Effector memory CD4-positive, alpha-beta T cell (primary cell): Measurements from ENCODE around the gene ZNF575.
"Not testable (repeated sequence)": the region's sequence is repeated elsewhere in the genome, so short reads cannot be mapped to it uniquely, and the experiment has no call there.

Source experiments
- DNase-seq, 3 donors: peaks; one replicate each; pipeline ENCODE4 v3.0.0-alpha.2; 2020
- H3K27ac ChIP-seq: 2 replicates; pipeline ENCODE4 v1.7.0; 2013; ENCODE audit warnings: mild to moderate bottlenecking, low read length, moderate library complexity; ENCODE audit not compliant: insufficient read depth, poor library complexity, severe bottlenecking
- H3K27me3 ChIP-seq: replicated peaks from 2 replicates; pipeline ENCODE4 v1.7.0; 2013; ENCODE audit warnings: mild to moderate bottlenecking, low read length; ENCODE audit not compliant: insufficient read depth, control insufficient read depth, poor library complexity, severe bottlenecking
- H3K36me3 ChIP-seq: 2 replicates; pipeline ENCODE4 v1.7.0; 2013; ENCODE audit warnings: mild to moderate bottlenecking, low read length, moderate library complexity; ENCODE audit not compliant: control insufficient read depth, insufficient read depth
- H3K4me1 ChIP-seq: 2 replicates; pipeline ENCODE4 v1.7.0; 2013; ENCODE audit warnings: low read length, mild to moderate bottlenecking; ENCODE audit not compliant: control insufficient read depth, insufficient read depth, poor library complexity, severe bottlenecking
- H3K4me3 ChIP-seq: 2 replicates; pipeline ENCODE4 v1.7.0; 2013; ENCODE audit warnings: low read length, low read depth, mild to moderate bottlenecking; ENCODE audit not compliant: insufficient read depth, poor library complexity, severe bottlenecking
- H3K9me3 ChIP-seq: 2 replicates; pipeline ENCODE4 v1.7.0; 2013; ENCODE audit warnings: mild to moderate bottlenecking, low read length, moderate library complexity; ENCODE audit not compliant: control insufficient read depth

The ZNF575 gene

DNA sequence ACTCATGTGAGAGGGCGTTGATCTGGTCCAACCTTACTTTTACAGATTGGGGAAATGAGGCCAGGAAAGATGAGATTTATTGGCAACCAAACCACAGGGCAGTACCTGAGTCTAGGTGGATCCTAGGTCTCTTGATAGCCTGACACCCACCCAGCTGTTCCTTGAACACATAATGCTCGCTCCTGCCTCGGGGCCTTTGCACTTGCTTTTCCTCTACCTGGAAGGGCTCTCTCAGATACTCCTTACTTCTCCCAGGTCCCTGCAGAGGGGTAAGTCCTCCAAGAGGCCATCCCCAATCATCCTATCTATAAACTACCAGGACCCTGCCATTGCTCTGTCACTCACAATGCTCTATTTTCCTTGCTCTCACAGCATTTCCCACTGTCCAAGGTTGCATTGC, 7.4 kb downstream of the ZNF575 start:
- no peak for DNase-seq
- Histone ChIP-seq H3K27ac (no peak overlapping the region), H3K4me1 (no peaks in the 10 kb centered on the region), H3K27me3 (no peaks in the 10 kb centered on the region), H3K9me3 (peaks cover 3% of the 10 kb centered on the region), H3K4me3 (no peak overlapping the region), H3K36me3 (peaks cover 55% of the 10 kb centered on the region)

DNA sequence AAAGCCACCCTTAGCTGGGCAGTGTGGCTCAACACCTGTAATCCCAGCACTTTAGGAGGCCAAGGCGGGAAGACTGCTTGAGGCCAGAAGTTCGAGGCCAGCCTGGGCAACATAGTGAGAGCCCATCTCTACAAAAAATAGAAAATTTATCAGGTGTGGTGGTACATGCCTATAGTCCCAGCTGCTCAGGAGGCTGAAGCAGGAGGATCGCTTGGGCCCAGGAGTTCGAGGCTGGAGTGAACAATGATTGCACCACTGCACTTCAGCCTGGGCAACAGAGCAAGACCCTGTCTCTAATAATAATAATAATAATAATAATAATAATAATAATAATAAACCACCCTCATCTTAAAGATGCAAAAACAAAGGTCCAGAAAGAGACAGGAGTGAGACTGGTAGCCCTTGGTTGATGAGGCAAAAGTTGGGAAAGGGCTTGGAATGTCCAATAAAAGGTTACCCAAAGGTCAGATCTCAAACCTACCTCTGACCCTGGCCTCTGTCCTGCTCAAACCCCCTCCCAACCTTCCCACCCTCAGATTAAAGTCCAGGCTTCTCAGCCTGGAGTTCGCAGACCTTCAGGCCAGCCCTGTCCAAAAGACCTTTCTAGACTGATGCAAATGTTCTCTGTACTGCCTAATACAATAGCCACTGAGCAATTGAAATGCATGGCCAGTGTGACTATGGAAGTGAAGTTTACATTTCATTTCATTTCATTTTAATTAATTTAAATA, 9.1 kb downstream of the ZNF575 start:
- no peaks in the 10 kb centered on the region for H3K27me3 ChIP-seq
- peaks cover 3% of the 10 kb centered on the region for H3K9me3 ChIP-seq
- no peak for DNase-seq
- H3K27ac ChIP-seq = no peak overlapping the region
- no peak overlapping the region for H3K4me3 ChIP-seq
- peaks cover 60% of the 10 kb centered on the region for H3K36me3 ChIP-seq
- H3K4me1 ChIP-seq = no peaks in the 10 kb centered on the region

- Histone ChIP-seq H3K9me3 (no peaks in the 10 kb centered on the region), H3K27me3 (no peaks in the 10 kb centered on the region), H3K4me1 (no peaks in the 10 kb centered on the region), H3K27ac (no peak overlapping the region), H3K4me3 (no peak overlapping the region), H3K36me3 (peaks cover 52% of the 10 kb centered on the region)
- DNase-seq = no peak
Observed at GRCh38 chr19:43544077-43544476, 11.1 kb downstream of the ZNF575 start.

- Histone ChIP-seq H3K9me3 (no peaks in the 10 kb centered on the region), H3K4me1 (no peaks in the 10 kb centered on the region), H3K27me3 (no peaks in the 10 kb centered on the region), H3K36me3 (peaks cover 53% of the 10 kb centered on the region), H3K27ac (no peak overlapping the region), H3K4me3 (no peak overlapping the region)
- no peak for DNase-seq
Observed at GRCh38 chr19:43545276-43545675, 12.3 kb downstream of the ZNF575 start.

DNA sequence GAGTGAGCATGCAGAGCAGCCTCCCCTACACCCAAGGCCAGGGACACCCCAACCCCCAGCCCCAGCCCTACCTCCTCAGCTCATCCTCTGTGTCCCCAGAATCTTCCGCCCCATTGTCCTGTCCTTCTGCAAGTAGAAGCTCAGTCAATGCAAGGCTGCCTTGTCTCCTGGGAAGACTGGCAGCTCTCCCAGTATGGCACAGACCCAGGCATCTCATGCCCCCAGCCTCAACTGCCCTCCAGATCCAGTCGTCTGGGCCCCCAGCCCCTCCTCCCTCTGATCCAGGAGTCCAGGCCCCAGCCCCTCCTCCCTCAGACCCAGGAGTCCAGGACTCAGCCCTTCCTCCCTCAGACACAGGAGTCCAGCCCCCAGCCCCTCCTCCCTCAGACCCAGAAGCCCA, 13.0 kb downstream of the ZNF575 start:
- H3K27ac ChIP-seq = no peak overlapping the region
- no peak for DNase-seq
- H3K27me3 ChIP-seq = no peaks in the 10 kb centered on the region
- no peaks in the 10 kb centered on the region for H3K4me1 ChIP-seq
- H3K4me3 ChIP-seq = no peak overlapping the region
- no peaks in the 10 kb centered on the region for H3K9me3 ChIP-seq
- H3K36me3 ChIP-seq = peaks cover 53% of the 10 kb centered on the region

DNA sequence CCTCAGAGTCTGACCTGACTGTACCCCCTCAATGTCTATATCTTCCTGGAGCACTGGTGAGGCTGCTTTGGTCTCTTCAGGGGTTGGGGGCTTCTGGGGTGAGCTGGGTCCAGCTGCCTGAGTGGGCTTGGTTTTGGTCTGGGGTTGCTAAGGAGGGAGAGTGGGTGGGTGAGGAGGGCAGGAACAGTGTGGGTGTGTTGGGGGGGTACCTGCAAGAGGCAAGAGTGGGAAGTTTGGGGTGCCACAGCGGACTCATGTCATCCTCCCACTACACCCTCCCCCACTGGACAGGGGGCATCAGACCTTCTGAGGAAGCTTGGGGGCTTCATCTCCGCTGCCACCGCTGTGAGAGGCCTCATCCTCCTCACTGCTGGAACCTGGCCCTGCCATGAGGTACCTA, 13.6 kb downstream of the ZNF575 start:
- no peak for DNase-seq
- H3K36me3 ChIP-seq = peaks cover 55% of the 10 kb centered on the region
- no peak overlapping the region for H3K27ac ChIP-seq
- H3K4me3 ChIP-seq = no peak overlapping the region
- no peaks in the 10 kb centered on the region for H3K4me1 ChIP-seq
- no peaks in the 10 kb centered on the region for H3K9me3 ChIP-seq
- no peaks in the 10 kb centered on the region for H3K27me3 ChIP-seq

DNA sequence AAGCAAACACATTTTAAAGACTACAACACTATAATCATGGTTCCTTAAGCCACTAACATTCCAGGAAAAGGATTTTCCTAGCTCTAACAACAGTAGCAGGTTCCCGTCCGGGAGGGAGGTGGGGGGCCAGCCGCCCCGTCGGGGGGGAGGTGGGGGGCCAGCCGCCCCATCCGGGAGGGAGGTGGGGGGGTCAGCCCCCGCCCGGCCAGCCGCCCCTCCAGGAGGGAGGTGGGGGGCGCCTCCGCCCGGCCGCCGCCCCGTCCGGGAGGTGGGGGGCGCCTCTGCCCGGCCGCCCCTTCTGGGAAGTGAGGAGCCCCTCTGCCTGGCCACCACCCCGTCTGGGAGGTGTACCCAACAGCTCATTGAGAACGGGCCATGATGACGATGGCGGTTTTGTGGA, 14.9 kb downstream of the ZNF575 start:
- H3K27me3 ChIP-seq, DNase-seq, H3K9me3 ChIP-seq, H3K4me3 ChIP-seq, H3K27ac ChIP-seq, H3K4me1 ChIP-seq: not testable (repeated sequence)
- peaks cover 55% of the 10 kb centered on the region for H3K36me3 ChIP-seq

DNA sequence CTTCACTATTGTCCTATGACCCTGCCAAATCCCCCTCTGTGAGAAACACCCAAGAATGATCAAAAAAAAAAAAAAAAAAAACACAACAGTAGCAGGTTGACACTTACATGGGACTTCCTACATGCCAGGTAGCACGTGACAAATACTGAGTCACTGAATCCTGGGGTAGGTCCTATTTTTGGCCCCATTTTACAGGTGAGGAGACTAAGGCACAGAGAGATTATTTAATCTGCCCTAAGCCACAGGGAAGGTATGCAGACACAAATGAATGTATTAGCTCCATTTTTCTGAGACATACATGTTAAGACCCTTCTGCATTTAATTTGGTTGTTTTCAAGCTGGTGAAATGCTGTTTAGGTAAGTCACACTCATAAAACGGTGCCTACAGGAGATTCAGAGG, 15.7 kb downstream of the ZNF575 start:
- Histone ChIP-seq H3K4me1 (no peaks in the 10 kb centered on the region), H3K4me3 (no peak overlapping the region), H3K36me3 (peaks cover 55% of the 10 kb centered on the region), H3K27ac (no peak overlapping the region), H3K9me3 (no peaks in the 10 kb centered on the region), H3K27me3 (no peaks in the 10 kb centered on the region)
- no peak for DNase-seq

GRCh38 chr19:43551399-43552197, 18.6 kb downstream of the ZNF575 start:
- Histone ChIP-seq H3K9me3 (no peaks in the 10 kb centered on the region), H3K27me3 (no peaks in the 10 kb centered on the region), H3K36me3 (peaks cover 52% of the 10 kb centered on the region), H3K27ac (no peak overlapping the region), H3K4me3 (no peak overlapping the region), H3K4me1 (no peaks in the 10 kb centered on the region)
- DNase-seq = no peak

DNA sequence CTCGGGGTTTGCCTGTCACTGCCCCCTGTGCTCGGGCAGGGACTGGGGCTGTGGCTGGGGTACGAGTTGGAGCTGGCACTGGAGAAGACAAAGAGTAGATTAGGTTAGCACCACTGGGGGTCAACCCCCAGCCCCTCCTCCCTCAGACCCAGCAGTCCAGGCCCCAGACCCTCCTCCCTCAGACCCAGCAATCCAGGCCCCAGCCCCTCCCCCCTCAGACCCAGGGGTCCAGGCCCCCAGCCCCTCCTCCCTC, 19.1 kb downstream of the ZNF575 start:
- H3K36me3 ChIP-seq = peaks cover 52% of the 10 kb centered on the region
- H3K27me3 ChIP-seq = no peaks in the 10 kb centered on the region
- no peak overlapping the region for H3K4me3 ChIP-seq
- DNase-seq = no peak
- no peaks in the 10 kb centered on the region for H3K9me3 ChIP-seq
- no peaks in the 10 kb centered on the region for H3K4me1 ChIP-seq
- H3K27ac ChIP-seq = no peak overlapping the region
